ENCODE measurements around the gene RPP40.

GRCh38 chr6:5051394-5051793, 47.6 kb upstream of the RPP40 start:
- TF ChIP-seq CTCF (IDR thresholded peaks at IDR 0.05) = no peak
- TF ChIP-seq POLR2AphosphoS5 (IDR thresholded peaks at IDR 0.05) = no peak

All from prostate gland (tissue), 2 donors.